Trophoblast cell (in vitro differentiated cells and primary cell): ENCODE measurements around the gene LRRTM2.
A peak's percentile ranks its signal among the peaks of the same experiment; 100 is the strongest.

ENCODE experiments used
- DNase-seq, 2 donors: peaks; one replicate each; pipeline ENCODE4 v3.0.0-alpha.2; 2016
- H2AFZ ChIP-seq: 2 replicates; pipeline ENCODE4 v1.6.1; 2013; ENCODE audit warnings: low read length, moderate library complexity, mild to moderate bottlenecking; ENCODE audit not compliant: insufficient read depth, poor library complexity
- H2AK5ac ChIP-seq: 2 replicates; pipeline ENCODE4 v1.6.1; 2013; ENCODE audit warnings: mild to moderate bottlenecking, low read length
- H2BK120ac ChIP-seq: 2 replicates; pipeline ENCODE4 v1.6.1; 2013; ENCODE audit warnings: low read length, mild to moderate bottlenecking, moderate library complexity; ENCODE audit not compliant: insufficient read depth, poor library complexity
- H2BK12ac ChIP-seq: 2 replicates; pipeline ENCODE4 v1.6.1; 2013; ENCODE audit warnings: mild to moderate bottlenecking, low read length, moderate library complexity
- H2BK5ac ChIP-seq: 2 replicates; pipeline ENCODE4 v1.6.1; 2013; ENCODE audit warnings: low read length, low read depth, moderate library complexity, mild to moderate bottlenecking; ENCODE audit not compliant: poor library complexity
- H3K14ac ChIP-seq: 2 replicates; pipeline ENCODE4 v1.6.1; 2013; ENCODE audit warnings: mild to moderate bottlenecking, low read length
- H3K18ac ChIP-seq: 2 replicates; pipeline ENCODE4 v1.6.1; 2013; ENCODE audit warnings: mild to moderate bottlenecking, low read length
- H3K23ac ChIP-seq: 2 replicates; pipeline ENCODE4 v1.6.1; 2013; ENCODE audit warnings: low read length
- H3K27ac ChIP-seq: 2 replicates; pipeline ENCODE4 v1.5.1; 2013; ENCODE audit warnings: low read depth, mild to moderate bottlenecking, inconsistent platforms, low read length, moderate library complexity
- H3K27me3 ChIP-seq: 2 replicates; pipeline ENCODE4 v1.6.1; 2013; ENCODE audit warnings: inconsistent platforms, mild to moderate bottlenecking, low read length, moderate library complexity; ENCODE audit not compliant: insufficient read depth
- H3K36me3 ChIP-seq, 2 experiments: 1 replicate in 1 of 2; 2 replicates in 1 of 2; pipeline ENCODE4 v1.6.1; 2013; ENCODE audit warnings: low read length in 2 of 2, mild to moderate bottlenecking in 2 of 2, moderate library complexity in 1 of 2; ENCODE audit not compliant: insufficient read depth in 2 of 2, control insufficient read depth in 1 of 2
- H3K4ac ChIP-seq: 2 replicates; pipeline ENCODE4 v1.6.1; 2013; ENCODE audit warnings: low read depth, mild to moderate bottlenecking, low read length, moderate library complexity
- H3K4me1 ChIP-seq, 2 experiments: 1 replicate in 1 of 2; 2 replicates in 1 of 2; pipeline ENCODE4 v1.6.1; 2013; ENCODE audit warnings: low read length in 2 of 2, mild to moderate bottlenecking in 2 of 2, moderate library complexity in 1 of 2; ENCODE audit not compliant: insufficient read depth in 2 of 2, control insufficient read depth in 1 of 2
- H3K4me2 ChIP-seq: 2 replicates; pipeline ENCODE4 v1.6.1; 2013; ENCODE audit warnings: inconsistent platforms, mild to moderate bottlenecking, low read length, moderate library complexity
- H3K4me3 ChIP-seq: 2 replicates; pipeline ENCODE4 v1.5.1; 2013; ENCODE audit warnings: mild to moderate bottlenecking, low read depth, low read length, inconsistent platforms
- H3K79me1 ChIP-seq: one replicate; pipeline ENCODE4 v1.6.1; 2013; ENCODE audit warnings: low read length
- H3K79me2 ChIP-seq: 2 replicates; pipeline ENCODE4 v1.6.1; 2013; ENCODE audit warnings: low read length, mild to moderate bottlenecking; ENCODE audit not compliant: control insufficient read depth, insufficient read depth, poor library complexity
- H3K9ac ChIP-seq: 2 replicates; pipeline ENCODE4 v1.6.1; 2013; ENCODE audit warnings: mild to moderate bottlenecking, low read length
- H3K9me3 ChIP-seq: 2 replicates; pipeline ENCODE4 v1.6.1; 2013; ENCODE audit warnings: low read depth, mild to moderate bottlenecking, control low read depth, inconsistent platforms, low read length; ENCODE audit not compliant: insufficient read depth
- H4K12ac ChIP-seq: 2 replicates; pipeline ENCODE4 v1.6.1; 2013; ENCODE audit warnings: low read depth, mild to moderate bottlenecking, low read length, moderate library complexity
- H4K8ac ChIP-seq: 2 replicates; pipeline ENCODE4 v1.6.1; 2013; ENCODE audit warnings: low read depth, mild to moderate bottlenecking, low read length, moderate library complexity
- H4K91ac ChIP-seq: one replicate; pipeline ENCODE4 v1.6.1; 2013; ENCODE audit warnings: low read depth, mild to moderate bottlenecking, low read length, moderate library complexity
- WGBS: extraction: QIAGEN DNeasy Blood & Tissue Kit; methylation state at CpG from one replicate; pipeline ENCODE4 v1.1.7; 2013; ENCODE audit warnings: missing lambda C conversion rate; ENCODE audit not compliant: insufficient read length, insufficient coverage; ENCODE audit errors: extremely low coverage; 5-methylcytosine and 5-hydroxymethylcytosine counted together

Gene LRRTM2

DNA sequence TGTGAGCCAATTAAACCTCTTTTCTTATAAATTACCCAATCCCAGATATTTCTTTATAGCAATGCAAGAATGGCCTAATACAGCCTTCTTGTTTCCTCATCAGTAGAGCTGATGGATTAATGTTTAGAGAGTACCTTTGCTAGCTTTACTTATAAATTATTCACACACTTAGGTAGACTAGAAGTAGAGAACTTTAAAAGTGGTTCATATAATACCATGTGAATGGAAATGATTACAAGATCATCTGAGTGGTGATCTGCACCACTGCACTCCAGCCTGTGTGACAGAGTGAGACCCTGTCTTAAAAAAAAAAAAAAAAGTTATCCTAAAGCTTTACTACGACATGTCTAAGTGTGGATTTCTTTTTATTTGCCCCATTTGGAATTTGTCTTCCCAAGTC is 23.2 kb upstream of the LRRTM2 start:
- Histone ChIP-seq H4K91ac (no peak overlapping the region), H3K23ac (no peak overlapping the region), H3K79me2 (no peaks in the 10 kb centered on the region), H2BK5ac (no peak overlapping the region), H2BK120ac (no peak overlapping the region), H2AK5ac (no peak overlapping the region), H3K27ac (no peak overlapping the region), H4K12ac (no peak overlapping the region), H4K8ac (no peak overlapping the region), H3K4me3 (no peak overlapping the region), H3K18ac (no peak overlapping the region), H3K4me2 (no peak overlapping the region), H2AFZ (no peak overlapping the region), H3K27me3 (no peaks in the 10 kb centered on the region), H3K9me3 (no peaks in the 10 kb centered on the region), H2BK12ac (no peak overlapping the region), H3K79me1 (peaks cover 3% of the 10 kb centered on the region), H3K4ac (no peak overlapping the region), H3K36me3 (peaks cover 2 to 5% of the 10 kb centered on the region in 2 experiments), H3K9ac (no peak overlapping the region), H3K4me1 (peaks cover 11 to 14% of the 10 kb centered on the region in 2 experiments), H3K14ac (no peak overlapping the region)
- WGBS, result no CpG with 5 or more reads among the region's 1 CpG
- DNase-seq, result no peak

- Histone ChIP-seq H3K36me3 (peaks cover 4 to 7% of the 10 kb centered on the region in 2 experiments), H3K9ac (no peak overlapping the region), H2BK12ac (no peak overlapping the region), H4K91ac (no peak overlapping the region), H3K79me1 (no peaks in the 10 kb centered on the region), H3K4me2 (no peak overlapping the region), H3K9me3 (no peaks in the 10 kb centered on the region), H3K4ac (no peak overlapping the region), H2BK120ac (no peak overlapping the region), H3K79me2 (no peaks in the 10 kb centered on the region), H4K8ac (no peak overlapping the region), H3K18ac (no peak overlapping the region), H3K4me3 (no peak overlapping the region), H3K23ac (no peak overlapping the region), H3K27me3 (no peaks in the 10 kb centered on the region), H2AFZ (no peak overlapping the region), H4K12ac (no peak overlapping the region), H2AK5ac (no peak overlapping the region), H3K27ac (no peak overlapping the region), H2BK5ac (no peak overlapping the region), H3K14ac (no peak overlapping the region), H3K4me1 (peaks cover 6% of the 10 kb centered on the region in 2 experiments)
- no peak for DNase-seq
- no CpG with 5 or more reads among the region's 1 CpG for WGBS
Measured at GRCh38 chr5:138895918-138896317, 20.8 kb upstream of the LRRTM2 start.

- H2AFZ ChIP-seq, result no peak overlapping the region
- H3K27me3 ChIP-seq, result no peaks in the 10 kb centered on the region
- H3K36me3 ChIP-seq, result peaks cover 10 to 14% of the 10 kb centered on the region in 2 experiments
- H3K27ac ChIP-seq, result peak overlapping the region; percentile 24
- no peaks in the 10 kb centered on the region for H3K79me1 ChIP-seq
- H3K4me3 ChIP-seq, result no peak overlapping the region
- no peak overlapping the region for H4K12ac ChIP-seq
- no peak overlapping the region for H3K9ac ChIP-seq
- H3K79me2 ChIP-seq, result no peaks in the 10 kb centered on the region
- no peak overlapping the region for H2BK12ac ChIP-seq
- no peak overlapping the region for H3K14ac ChIP-seq
- H3K9me3 ChIP-seq, result peaks cover 3% of the 10 kb centered on the region
- no peak overlapping the region for H4K91ac ChIP-seq
- H4K8ac ChIP-seq, result no peak overlapping the region
- peak overlapping the region; percentile 20 for H3K4me2 ChIP-seq
- peak; percentile 4 to 63 for DNase-seq
- H2AK5ac ChIP-seq, result no peak overlapping the region
- H3K4ac ChIP-seq, result no peak overlapping the region
- H3K4me1 ChIP-seq, result peaks cover 4% of the 10 kb centered on the region in 2 experiments
- H2BK5ac ChIP-seq, result no peak overlapping the region
- no peak overlapping the region for H3K23ac ChIP-seq
- H3K18ac ChIP-seq, result no peak overlapping the region
- H2BK120ac ChIP-seq, result no peak overlapping the region
Measured at GRCh38 chr5:138890644-138891043, 15.5 kb upstream of the LRRTM2 start.

- Histone ChIP-seq H3K36me3 (peaks cover 10 to 14% of the 10 kb centered on the region in 2 experiments), H3K9me3 (peaks cover 3% of the 10 kb centered on the region), H4K8ac (no peak overlapping the region), H3K27ac (no peak overlapping the region), H3K4me2 (no peak overlapping the region), H2BK5ac (no peak overlapping the region), H2BK12ac (peak overlapping the region; percentile 12), H3K23ac (no peak overlapping the region), H2AK5ac (no peak overlapping the region), H3K4ac (no peak overlapping the region), H3K27me3 (no peaks in the 10 kb centered on the region), H3K9ac (no peak overlapping the region), H4K91ac (no peak overlapping the region), H3K79me1 (no peaks in the 10 kb centered on the region), H3K79me2 (no peaks in the 10 kb centered on the region), H4K12ac (no peak overlapping the region), H3K18ac (no peak overlapping the region), H3K14ac (no peak overlapping the region), H2AFZ (no peak overlapping the region), H3K4me3 (no peak overlapping the region), H2BK120ac (no peak overlapping the region), H3K4me1 (peaks cover 4% of the 10 kb centered on the region in 2 experiments)
- no peak for DNase-seq
Measured at GRCh38 chr5:138889994-138890393, 14.9 kb upstream of the LRRTM2 start.
